AG04450 (cell line): ENCODE results near the gene COBLL1. TPM values are rescaled to one million over a fixed set of nuclear protein-coding genes. Genes with fewer than 3 reads are reported as not detected.

Experiments used
- CTCF ChIA-PET: fragments of 300-600, 350-600 bp; formaldehyde crosslinking; extraction: SDS; loops from one replicate; lab custom pipeline; 2022; ENCODE audit warnings: antibody characterized with exemption, inconsistent platforms; lab: Charles Lee
- POLR2A ChIA-PET: fragments of 350-600 bp; formaldehyde crosslinking; extraction: SDS; loops from one replicate; lab custom pipeline; 2021; ENCODE audit warnings: antibody characterized with exemption, inconsistent platforms; lab: Yijun Ruan, JAX
- DNase-seq: peaks from one replicate; pipeline ENCODE4 v3.0.0-alpha.2; 2011; ENCODE audit warnings: low read depth, low spot score
- H3K27ac ChIP-seq: one replicate; pipeline ENCODE4 v1.5.1; 2012; ENCODE audit warnings: low read depth, low read length, control low read depth
- H3K27me3 ChIP-seq: one replicate; pipeline ENCODE4 v1.6.0; 2012; ENCODE audit warnings: low read length; ENCODE audit not compliant: control insufficient read depth, insufficient read depth
- H3K4me3 ChIP-seq: 2 replicates; pipeline ENCODE4 v1.5.1; 2011; ENCODE audit warnings: mild to moderate bottlenecking, low read depth, low read length, control low read depth
- H3K9me3 ChIP-seq: 2 replicates; pipeline ENCODE4 v1.5.1; 2012; ENCODE audit warnings: low read length; ENCODE audit not compliant: control insufficient read depth, insufficient read depth
- CTCF ChIP-seq: IDR thresholded peaks from 2 replicates; pipeline ENCODE4 v1.5.1; 2011; ENCODE audit warnings: low read depth, low read length, control low read depth, inconsistent platforms
- polyA plus RNA-seq: library from polyadenylated mRNA; depleted of rRNA; stranded (reverse); fragments of >200 nt; gene quantifications from 2 replicates; pipeline ENCODE4 v1.2.3, GENCODE V29; 2011

Gene COBLL1
- polyA plus RNA-seq, 1 experiment, result 0.79 TPM

GRCh38 chr2:164693390-164693789, 148.2 kb downstream of the COBLL1 start:
- Histone ChIP-seq H3K4me3 (no peak overlapping the region), H3K27ac (no peak overlapping the region), H3K9me3 (no peaks in the 10 kb centered on the region), H3K27me3 (no peaks in the 10 kb centered on the region)
- TF ChIP-seq CTCF, result no peak
- DNase-seq, result no peak
- ChIA-PET POLR2A (no interaction called here), CTCF (no interaction called here)

GRCh38 chr2:164692958-164693357, 148.7 kb downstream of the COBLL1 start:
- Histone ChIP-seq H3K9me3 (no peaks in the 10 kb centered on the region), H3K27ac (no peak overlapping the region), H3K27me3 (no peaks in the 10 kb centered on the region), H3K4me3 (no peak overlapping the region)
- TF ChIP-seq CTCF, result no peak
- ChIA-PET CTCF (interaction anchor here (0.8 to 0.9 kb wide), 2 partner anchors 133 to 546 kb away, joined by 3 read pairs; partner anchors contain the start of gene SCN2A), POLR2A (no interaction called here)
- DNase-seq, result no peak

GRCh38 chr2:164692114-164692513, 149.5 kb downstream of the COBLL1 start:
- Histone ChIP-seq H3K27me3 (no peaks in the 10 kb centered on the region), H3K27ac (no peak overlapping the region), H3K4me3 (no peak overlapping the region), H3K9me3 (no peaks in the 10 kb centered on the region)
- no peak for TF ChIP-seq CTCF
- no peak for DNase-seq
- ChIA-PET CTCF (interaction anchor here (0.6 to 1.9 kb wide), 4 partner anchors 22 to 547 kb away, joined by 3 to 10 read pairs (median 3); partner anchors contain the start of gene SCN2A), POLR2A (no interaction called here)

GRCh38 chr2:164691346-164691887, 150.2 kb downstream of the COBLL1 start:
- Histone ChIP-seq H3K27ac (no peak overlapping the region), H3K4me3 (no peak overlapping the region), H3K9me3 (no peaks in the 10 kb centered on the region), H3K27me3 (no peaks in the 10 kb centered on the region)
- ChIA-PET CTCF (interaction anchor here (1.9 kb wide), 1 partner anchor 131 kb away, joined by 10 read pairs; no protein-coding TSS in a partner anchor), POLR2A (no interaction called here)
- DNase-seq, result no peak
- TF ChIP-seq CTCF, result no peak

GRCh38 chr2:164690361-164690760, 151.3 kb downstream of the COBLL1 start:
- DNase-seq, result no peak
- H3K9me3 ChIP-seq, result no peaks in the 10 kb centered on the region
- POLR2A ChIA-PET, result no interaction called here
- H3K27ac ChIP-seq, result no peak overlapping the region
- CTCF ChIA-PET, result interaction anchor here (1.9 kb wide), 1 partner anchor 130 kb away, joined by 10 read pairs; no protein-coding TSS in a partner anchor
- H3K4me3 ChIP-seq, result no peak overlapping the region
- no peaks in the 10 kb centered on the region for H3K27me3 ChIP-seq
- no peak for TF ChIP-seq CTCF
